Motor neuron (in vitro differentiated cells): ENCODE results near the gene GPR107. TPM values are rescaled to one million over a fixed set of nuclear protein-coding genes. Genes with fewer than 3 reads are reported as not detected.

ENCODE experiments used
- ATAC-seq, 8 experiments: fragments of 200-7000 bp; cut with Tn5 transposase; replicated peaks in 6 of 8; 2 replicates each; pipeline ENCODE4 v1.8.0; 2021; ENCODE audit warnings: mild to moderate bottlenecking in 8 of 8, moderate library complexity in 8 of 8
- H3K27ac ChIP-seq, 2 donors: fragments of 250-450 bp; sonication (Bioruptor Pico); 2 replicates each; pipeline ENCODE4 v1.9.0; 2021; ENCODE audit warnings: antibody characterized with exemption in 2 of 2, mild to moderate bottlenecking in 2 of 2, moderate library complexity in 1 of 2
- H3K4me1 ChIP-seq, 2 donors: fragments of 250-450 bp; sonication (Bioruptor Pico); replicated peaks in 1 of 2; 2 replicates each; pipeline ENCODE4 v1.6.1; 2021; ENCODE audit warnings: antibody characterized with exemption in 2 of 2, mild to moderate bottlenecking in 2 of 2, moderate library complexity in 1 of 2
- H3K4me3 ChIP-seq, 5 donors: fragments of 250-450 bp; sonication (Bioruptor Pico); 2 replicates each; pipeline ENCODE4 v1.9.0; 2021; ENCODE audit warnings: antibody characterized with exemption in 5 of 5, mild to moderate bottlenecking in 5 of 5, moderate library complexity in 4 of 5
- WGBS, 10 experiments: fragments of 450-650 bp; shearing (Covaris generic); methylation state at CpG; one replicate each; pipeline ENCODE4 v1.0.0; 2022; 5-methylcytosine and 5-hydroxymethylcytosine counted together
- in situ Hi-C, 9 experiments: fragments of 400-800 bp; cut with MboI; loops; one replicate each; pipeline ENCODE4 v1.15.0; 2021; ENCODE audit warnings: low sequenced_read_pairs in 9 of 9, low pct_unique_long_range_greater_than_20kb in 2 of 9; ENCODE audit not compliant: unreplicated experiment in 9 of 9
- total RNA-seq, 8 experiments: library from RNA; unstranded; fragments of 300-600 nt; gene quantifications; 2 replicates each; pipeline versions ENCODE4 v1.2.3 to v1.2.4, GENCODE V29; 2022

GPR107 gene
- total RNA-seq, 8 experiments from 2014 or later: 27.6 to 58.5 (median 39.7) TPM

DNA sequence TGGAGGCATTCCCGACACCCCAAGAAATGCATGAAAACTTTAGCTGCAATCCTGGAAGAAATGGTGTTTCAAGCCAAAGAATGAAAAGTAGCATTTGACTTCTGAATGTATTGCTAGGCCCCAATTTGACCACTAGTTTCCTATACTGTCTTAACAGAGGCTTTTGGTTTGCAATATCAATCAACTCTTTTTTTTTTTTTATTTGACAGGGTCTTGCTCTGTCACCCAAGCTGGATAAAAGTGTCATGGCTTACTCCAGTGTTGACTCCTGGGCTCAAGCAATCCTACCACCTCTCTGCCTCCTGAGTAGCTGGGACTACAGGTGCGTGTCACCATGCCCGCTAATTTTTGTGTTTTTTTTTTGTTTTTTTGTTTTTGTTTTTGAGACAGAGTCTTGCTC is 3.2 kb upstream of the GPR107 start:
- 80 to 100% (median 93%) methylated on average over 1 to 3 of the region's 3 CpGs; no CpG with 5 or more reads in 1 of the 10 experiments for WGBS, 10 experiments

GRCh38 chr9:130051855-130052254 is 1.9 kb upstream of the GPR107 start:
- in situ Hi-C loops: loop anchor here in 1 of 9 experiments (25.0 kb wide), 1 partner anchor 165 kb away; no protein-coding TSS in a partner anchor
- Histone ChIP-seq H3K4me3 (peak overlapping the region in 1 of 5 donors; percentile 6), H3K4me1 (peaks cover 17 to 26% of the 10 kb centered on the region in 2 donors), H3K27ac (no peak overlapping the region)
- ATAC-seq: peak in 3 of 8 experiments; percentile 6 to 41 (median 15)

More for the DNA sequence above, 3.2 kb upstream of the GPR107 start:
- no peak for ATAC-seq
- Histone ChIP-seq H3K27ac (no peak overlapping the region), H3K4me3 (no peak overlapping the region), H3K4me1 (peaks cover 17 to 21% of the 10 kb centered on the region in 2 donors)
- in situ Hi-C loops: loop anchor here in 1 of 9 experiments (25.0 kb wide), 1 partner anchor 163 kb away; no protein-coding TSS in a partner anchor

DNA sequence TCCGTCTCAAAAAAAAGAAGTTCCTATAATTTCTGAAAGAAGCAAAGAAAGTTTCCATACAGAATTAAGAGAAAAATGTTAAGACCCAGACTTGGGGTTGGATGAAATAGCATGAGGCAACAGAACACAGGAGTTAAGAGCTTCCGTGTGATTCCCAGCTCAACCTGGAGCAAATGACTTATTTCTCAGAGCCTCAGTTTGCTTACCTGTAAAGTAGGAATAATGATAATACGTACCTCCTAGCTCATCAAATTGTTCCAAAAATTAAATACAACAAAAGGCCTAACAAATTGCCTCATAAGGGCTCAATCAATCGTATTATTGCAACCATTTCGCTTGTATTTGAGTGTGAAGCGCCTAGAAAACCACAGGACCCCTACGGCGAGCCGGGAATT is 600 bp upstream of the GPR107 start:
- ATAC-seq: no peak
- H3K4me1 ChIP-seq: peaks cover 17 to 26% of the 10 kb centered on the region in 2 donors
- WGBS, 10 experiments: 0 to 39% (median 19%) methylated on average over 1 to 8 of the region's 9 CpGs; no CpG with 5 or more reads in 1 of the 10 experiments
- H3K27ac ChIP-seq: peak overlapping the region; percentile 98 to 99
- H3K4me3 ChIP-seq: peak overlapping the region; percentile 79 to 95 (median 94)
- in situ Hi-C loops: loop anchor here in 1 of 9 experiments (25.0 kb wide), 1 partner anchor 166 kb away; no protein-coding TSS in a partner anchor

GRCh38 chr9:130054325-130054786 is 650 bp downstream of the GPR107 start:
- in situ Hi-C loops: loop anchor here in 1 of 9 experiments (25.0 kb wide), 1 partner anchor 167 kb away; no protein-coding TSS in a partner anchor

DNA sequence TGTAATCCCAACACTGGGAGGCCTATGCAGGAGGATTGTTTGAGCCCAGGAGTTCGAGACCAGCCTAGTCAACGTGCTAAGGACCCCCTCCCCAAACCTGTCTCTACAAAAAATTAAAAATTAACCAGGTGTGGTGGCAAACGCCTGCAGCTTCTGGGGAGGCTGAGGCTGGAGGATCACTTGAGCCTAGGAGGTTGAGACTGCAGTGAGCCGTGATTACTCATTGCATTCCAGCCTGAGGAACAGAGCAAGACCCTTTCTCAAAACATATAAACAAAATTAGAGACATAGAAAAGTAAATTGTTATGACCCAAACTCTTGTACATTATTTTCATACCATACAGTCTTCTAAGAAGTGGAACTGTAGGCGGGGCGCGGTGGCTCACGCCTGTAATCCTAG is 1.1 kb downstream of the GPR107 start:
- Histone ChIP-seq H3K4me3 (peak overlapping the region; percentile 79 to 95 (median 94)), H3K27ac (peak overlapping the region; percentile 98 to 99), H3K4me1 (peaks cover 17 to 26% of the 10 kb centered on the region in 2 donors)
- 20 to 100% (median 77%) methylated on average over 2 to 8 of the region's 8 CpGs; no CpG with 5 or more reads in 4 of the 10 experiments for WGBS, 10 experiments
- in situ Hi-C loops: loop anchor here in 1 of 9 experiments (25.0 kb wide), 1 partner anchor 168 kb away; no protein-coding TSS in a partner anchor
- ATAC-seq: no peak

More at GRCh38 chr9:130054325-130054786, 650 bp downstream of the GPR107 start:
- Histone ChIP-seq H3K4me3 (peak overlapping the region; percentile 79 to 95 (median 94)), H3K27ac (peak overlapping the region; percentile 98 to 99), H3K4me1 (peaks cover 17 to 26% of the 10 kb centered on the region in 2 donors)
- WGBS, 10 experiments: 0 to 6% (median 3%) methylated on average over 2 to 12 of the region's 14 CpGs; no CpG with 5 or more reads in 4 of the 10 experiments
- ATAC-seq: peak in 3 of 8 experiments; percentile 10 to 36 (median 13)

GRCh38 chr9:130058154-130058553 is 4.4 kb downstream of the GPR107 start:
- H3K27ac ChIP-seq: no peak overlapping the region
- H3K4me3 ChIP-seq: no peak overlapping the region
- in situ Hi-C loops: loop anchor here in 1 of 9 experiments (25.0 kb wide), 1 partner anchor 171 kb away; no protein-coding TSS in a partner anchor
- WGBS, 10 experiments: 70 to 100% (median 93%) methylated on average over 1 to 7 of the region's 7 CpGs; no CpG with 5 or more reads in 3 of the 10 experiments
- peaks cover 3 to 12% of the 10 kb centered on the region in 2 donors for H3K4me1 ChIP-seq
- no peak for ATAC-seq

GRCh38 chr9:130058887-130059286 is 5.2 kb downstream of the GPR107 start:
- no peak for ATAC-seq
- no peak overlapping the region for H3K27ac ChIP-seq
- in situ Hi-C loops: loop anchor here in 1 of 9 experiments (25.0 kb wide), 1 partner anchor 172 kb away; no protein-coding TSS in a partner anchor
- WGBS, 10 experiments: 33 to 100% (median 80%) methylated on average over 1 to 3 of the region's 3 CpGs; no CpG with 5 or more reads in 2 of the 10 experiments
- H3K4me1 ChIP-seq: peaks cover 3 to 12% of the 10 kb centered on the region in 2 donors
- H3K4me3 ChIP-seq: no peak overlapping the region

- Histone ChIP-seq H3K4me1 (peaks cover 0 to 7% of the 10 kb centered on the region in 2 donors), H3K4me3 (no peak overlapping the region), H3K27ac (no peak overlapping the region)
- no peak for ATAC-seq
- 80 to 100% (median 91%) methylated on average over 1 to 7 of the region's 7 CpGs; no CpG with 5 or more reads in 2 of the 10 experiments for WGBS, 10 experiments
- in situ Hi-C loops: loop anchor here in 1 of 9 experiments (25.0 kb wide), 1 partner anchor 173 kb away; no protein-coding TSS in a partner anchor
Measured at GRCh38 chr9:130060296-130060695, 6.6 kb downstream of the GPR107 start.

DNA sequence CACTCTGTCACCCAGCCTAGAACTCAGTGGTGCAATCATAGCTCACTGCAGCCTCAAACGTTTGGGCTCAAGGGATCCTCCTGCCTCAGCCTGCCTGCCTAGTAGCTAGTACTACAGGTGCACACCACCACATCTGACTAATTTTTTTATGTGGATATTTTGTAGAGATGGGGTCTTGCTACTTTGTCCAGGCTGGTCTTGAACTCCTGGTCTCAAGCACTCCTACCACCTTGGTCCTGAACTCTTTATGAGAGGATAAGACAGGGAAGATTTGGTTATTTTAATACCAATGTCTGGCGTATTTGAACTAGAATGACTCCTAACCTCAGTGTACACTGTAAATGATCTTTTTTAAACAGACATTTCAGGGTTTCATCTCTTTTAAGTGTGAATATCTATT is 9.0 kb downstream of the GPR107 start:
- ATAC-seq: no peak
- 80 to 100% (median 95%) methylated on average over 1 to 2 of the region's 2 CpGs; no CpG with 5 or more reads in 6 of the 10 experiments for WGBS, 10 experiments
- H3K4me3 ChIP-seq: no peak overlapping the region
- no peak overlapping the region for H3K27ac ChIP-seq
- in situ Hi-C loops: loop anchor here in 1 of 9 experiments (25.0 kb wide), 1 partner anchor 175 kb away; no protein-coding TSS in a partner anchor
- H3K4me1 ChIP-seq: no peaks in the 10 kb centered on the region

DNA sequence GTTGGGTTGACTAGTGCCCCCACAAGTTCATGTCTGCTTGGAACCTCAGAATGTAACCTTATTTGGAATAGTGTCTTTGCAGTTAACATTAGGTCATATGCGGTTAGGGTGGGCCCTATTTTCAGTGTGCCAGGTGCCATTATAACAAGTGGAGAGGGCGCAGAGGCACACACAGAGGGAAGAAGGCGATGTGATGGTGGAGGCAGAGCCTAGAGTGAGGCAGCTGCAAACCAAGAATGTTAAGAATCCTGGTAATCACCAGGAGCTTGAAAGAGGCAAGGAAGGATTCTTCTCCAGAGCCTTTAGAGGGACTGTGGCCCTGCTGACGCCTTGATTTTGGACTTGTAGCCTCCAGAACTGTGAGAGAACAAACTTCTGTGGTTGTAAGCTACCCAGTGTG is 10.9 kb downstream of the GPR107 start:
- no peaks in the 10 kb centered on the region for H3K4me1 ChIP-seq
- in situ Hi-C loops: loop anchor here in 1 of 9 experiments (25.0 kb wide), 1 partner anchor 177 kb away; no protein-coding TSS in a partner anchor
- WGBS, 10 experiments: 92 to 100% (median 100%) methylated on average over 1 to 4 of the region's 4 CpGs; no CpG with 5 or more reads in 4 of the 10 experiments
- no peak for ATAC-seq
- no peak overlapping the region for H3K27ac ChIP-seq
- no peak overlapping the region for H3K4me3 ChIP-seq

DNA sequence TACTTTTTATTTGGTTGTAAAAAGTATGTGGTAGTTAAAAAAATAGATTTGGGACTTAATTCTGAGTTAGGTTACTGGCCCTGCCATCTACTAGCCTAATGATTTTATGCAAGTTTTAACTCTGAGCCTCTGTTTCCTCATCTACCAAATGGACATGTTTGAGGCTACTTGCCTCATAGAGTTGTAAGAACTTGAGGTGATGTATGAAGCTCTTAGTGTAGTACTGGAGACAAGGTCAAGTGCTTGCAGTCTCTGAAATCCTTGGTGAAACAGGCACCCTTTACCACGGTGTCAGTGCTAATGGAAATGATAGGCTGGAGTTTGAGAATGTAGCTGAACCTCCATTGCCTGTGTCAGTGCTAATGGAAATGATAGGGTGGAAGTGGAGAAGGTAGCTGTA is 15.3 kb downstream of the GPR107 start:
- in situ Hi-C loops: loop anchor here in 1 of 9 experiments (25.0 kb wide), 1 partner anchor 182 kb away; no protein-coding TSS in a partner anchor
- 67 to 100% (median 82%) methylated on average over 1 of the region's 1 CpG; no CpG with 5 or more reads in 4 of the 10 experiments for WGBS, 10 experiments
- ATAC-seq: no peak
- Histone ChIP-seq H3K4me1 (no peaks in the 10 kb centered on the region), H3K4me3 (no peak overlapping the region), H3K27ac (no peak overlapping the region)

- WGBS, 10 experiments: 57 to 96% (median 86%) methylated on average over 1 to 8 of the region's 9 CpGs
- H3K4me1 ChIP-seq: no peaks in the 10 kb centered on the region
- in situ Hi-C loops: loop anchor here in 1 of 9 experiments (25.0 kb wide), 1 partner anchor 185 kb away; no protein-coding TSS in a partner anchor
- no peak for ATAC-seq
- no peak overlapping the region for H3K4me3 ChIP-seq
- H3K27ac ChIP-seq: no peak overlapping the region
Measured at GRCh38 chr9:130072515-130073235, 19.0 kb downstream of the GPR107 start.
